H1 (cell line): ENCODE measurements around the gene CIZ1. TPM values are rescaled to one million over a fixed set of nuclear protein-coding genes. Genes with fewer than 3 reads are reported as not detected.

Experiments
- CTCF ChIA-PET: fragments of 300-600 bp; sonication (Branson Sonifier 250); formaldehyde crosslinking; loops from one replicate; lab custom pipeline; 2021; ENCODE audit not compliant: partially characterized antibody; lab: Charles Lee
- POLR2A ChIA-PET: fragments of 300-600 bp; sonication (Branson Sonifier 250); formaldehyde crosslinking; loops from one replicate; lab custom pipeline; 2021; ENCODE audit warnings: inconsistent platforms; ENCODE audit not compliant: partially characterized antibody; lab: Charles Lee
- DNase-seq, 2 experiments: peaks; one replicate each; pipeline versions ENCODE4 v3.0.0 to v3.0.0-alpha.2; 2010 to 2022; ENCODE audit warnings: low spot score in 2 of 2, low read depth in 1 of 2, mixed read lengths in 1 of 2
- FAIRE-seq: peaks from 2 replicates; lab custom pipeline; 2011; peaks lifted over from hg19 to GRCh38; lab: Jason Lieb, UNC
- H2AFZ ChIP-seq: 2 replicates; pipeline ENCODE4 v1.8.1; 2012; ENCODE audit warnings: low read length, inconsistent platforms
- H2AK5ac ChIP-seq: 2 replicates; pipeline ENCODE4 v1.6.1; 2013; ENCODE audit warnings: low read depth, low read length
- H2BK120ac ChIP-seq: replicated peaks from 2 replicates; pipeline ENCODE3; 2013; ENCODE audit warnings: low read depth, low read length, inconsistent platforms
- H2BK12ac ChIP-seq: 2 replicates; pipeline ENCODE4 v1.6.1; 2013; ENCODE audit warnings: low read depth, low read length
- H2BK15ac ChIP-seq: 2 replicates; pipeline ENCODE4 v1.6.1; 2013; ENCODE audit warnings: low read length
- H2BK20ac ChIP-seq: 2 replicates; pipeline ENCODE4 v1.6.1; 2013; ENCODE audit warnings: low read length
- H2BK5ac ChIP-seq: 2 replicates; pipeline ENCODE4 v1.6.1; 2013; ENCODE audit warnings: low read depth, low read length
- H3K14ac ChIP-seq: 2 replicates; pipeline ENCODE4 v1.6.1; 2013; ENCODE audit warnings: inconsistent platforms; ENCODE audit not compliant: insufficient read length
- H3K18ac ChIP-seq: 2 replicates; pipeline ENCODE4 v1.6.1; 2013; ENCODE audit warnings: low read length; ENCODE audit errors: extremely low read depth
- H3K23ac ChIP-seq: 2 replicates; pipeline ENCODE4 v1.6.1; 2013; ENCODE audit warnings: inconsistent platforms; ENCODE audit not compliant: insufficient read length
- H3K23me2 ChIP-seq: 2 replicates; pipeline ENCODE4 v1.6.1; 2013; ENCODE audit warnings: low read depth, low read length
- H3K27ac ChIP-seq: 2 replicates; pipeline ENCODE4 v1.6.1; 2011; ENCODE audit warnings: low read depth, low read length, inconsistent platforms
- H3K27me3 ChIP-seq, 4 experiments: replicated peaks in 1 of 4; 1 replicate in 1 of 4; 2 replicates in 3 of 4; pipeline versions ENCODE4 v1.6.1 to v1.8.1; 2011 to 2013; ENCODE audit warnings: low read length in 3 of 4, mild to moderate bottlenecking in 3 of 4, inconsistent platforms in 2 of 4, mixed read lengths in 2 of 4, moderate library complexity in 1 of 4; ENCODE audit not compliant: control insufficient read depth in 3 of 4, insufficient read depth in 3 of 4; ENCODE audit errors: extremely low read depth in 1 of 4
- H3K36me3 ChIP-seq, 4 experiments: 2 replicates each; pipeline versions ENCODE4 v1.6.1 to v1.8.1; 2011 to 2013; ENCODE audit warnings: mild to moderate bottlenecking in 4 of 4, low read length in 3 of 4, moderate library complexity in 2 of 4, control low read depth in 1 of 4, inconsistent platforms in 1 of 4; ENCODE audit not compliant: insufficient read depth in 4 of 4, control insufficient read depth in 2 of 4
- H3K4ac ChIP-seq: replicated peaks from 2 replicates; pipeline ENCODE3; 2013; ENCODE audit warnings: low read length, low read depth, mixed read lengths, inconsistent platforms; ENCODE audit not compliant: insufficient read length
- H3K4me1 ChIP-seq, 4 experiments: replicated peaks in 1 of 4; 1 replicate in 1 of 4; 2 replicates in 3 of 4; pipeline versions ENCODE4 v1.6.1 to v1.8.1; 2011 to 2013; ENCODE audit warnings: low read length in 3 of 4, inconsistent platforms in 2 of 4, mixed read lengths in 1 of 4; ENCODE audit not compliant: insufficient read depth in 4 of 4, control insufficient read depth in 3 of 4
- H3K4me2 ChIP-seq, 2 experiments: 2 replicates each; pipeline versions ENCODE4 v1.6.1 to v1.8.1; 2011 to 2013; ENCODE audit warnings: low read depth in 2 of 2, low read length in 2 of 2, control low read depth in 1 of 2, inconsistent platforms in 1 of 2, mild to moderate bottlenecking in 1 of 2; ENCODE audit not compliant: insufficient read depth in 1 of 2
- H3K4me3 ChIP-seq, 4 experiments: fragments of 200-600, 300-600 bp in 1 of 4; sonication (generic), shearing (Covaris generic), sonication (Bioruptor Twin) in 1 of 4; 2 replicates each; pipeline versions ENCODE4 v1.5.1 to v1.8.1; 2011 to 2016; ENCODE audit warnings: low read length in 4 of 4, low read depth in 3 of 4, control low read depth in 2 of 4, inconsistent platforms in 2 of 4, mild to moderate bottlenecking in 2 of 4, mixed read lengths in 1 of 4, moderate library complexity in 1 of 4; ENCODE audit not compliant: insufficient read depth in 2 of 4; ENCODE audit errors: extremely low read depth in 1 of 4
- H3K56ac ChIP-seq: replicated peaks from 2 replicates; pipeline ENCODE3; 2013; ENCODE audit warnings: low read depth, mild to moderate bottlenecking, mixed read lengths, low read length, inconsistent platforms; ENCODE audit not compliant: insufficient read length
- H3K79me1 ChIP-seq: 2 replicates; pipeline ENCODE4 v1.6.1; 2013; ENCODE audit warnings: low read depth, low read length, control low read depth
- H3K79me2 ChIP-seq, 2 experiments: 2 replicates each; pipeline versions ENCODE4 v1.6.1 to v1.8.1; 2012 to 2013; ENCODE audit warnings: low read length in 2 of 2, mild to moderate bottlenecking in 2 of 2, inconsistent platforms in 1 of 2; ENCODE audit not compliant: insufficient read depth in 2 of 2, control insufficient read depth in 1 of 2
- H3K9ac ChIP-seq, 4 experiments: replicated peaks in 1 of 4; 1 replicate in 1 of 4; 2 replicates in 3 of 4; pipeline versions ENCODE4 v1.6.1 to v1.8.1; 2011 to 2013; ENCODE audit warnings: low read depth in 3 of 4, low read length in 3 of 4, control low read depth in 2 of 4, mild to moderate bottlenecking in 2 of 4, moderate library complexity in 2 of 4, inconsistent platforms in 1 of 4; ENCODE audit errors: extremely low read depth in 1 of 4
- H3K9me3 ChIP-seq, 2 experiments: 2 replicates each; pipeline versions ENCODE4 v1.6.1 to v1.8.1; 2012 to 2013; ENCODE audit warnings: mild to moderate bottlenecking in 2 of 2, moderate library complexity in 2 of 2, control low read depth in 1 of 2, inconsistent platforms in 1 of 2, low read depth in 1 of 2, low read length in 1 of 2, mixed read lengths in 1 of 2; ENCODE audit not compliant: insufficient read depth in 2 of 2
- H4K20me1 ChIP-seq, 2 experiments: replicated peaks in 1 of 2; 2 replicates each; pipeline versions ENCODE3 to v1.8.1; 2011 to 2013; ENCODE audit warnings: inconsistent platforms in 2 of 2, low read length in 2 of 2, mild to moderate bottlenecking in 1 of 2; ENCODE audit not compliant: insufficient read depth in 2 of 2, control insufficient read depth in 1 of 2
- H4K5ac ChIP-seq: 2 replicates; pipeline ENCODE4 v1.6.1; 2013; ENCODE audit warnings: low read length, low read depth, mixed read lengths, inconsistent platforms; ENCODE audit not compliant: insufficient read length
- H4K8ac ChIP-seq: 2 replicates; pipeline ENCODE4 v1.8.0; 2013; ENCODE audit warnings: mild to moderate bottlenecking, moderate library complexity, low read length, inconsistent platforms; ENCODE audit not compliant: insufficient read depth; ENCODE audit errors: extremely low read depth
- H4K91ac ChIP-seq: replicated peaks from 2 replicates; pipeline ENCODE3; 2013; ENCODE audit warnings: low read length, mixed read lengths, inconsistent platforms; ENCODE audit not compliant: insufficient read length
- CEBPB ChIP-seq: IDR thresholded peaks from 2 replicates; pipeline ENCODE4 v1.6.1; 2012; ENCODE audit warnings: low read depth, low read length
- CHD1 ChIP-seq: IDR thresholded peaks from 2 replicates; pipeline ENCODE4 v1.6.1; 2012; ENCODE audit warnings: low read depth, low read length, improper control_type of control experiment
- HDAC6 ChIP-seq: IDR thresholded peaks from one replicate; pipeline ENCODE4 v1.7.1; 2012; ENCODE audit warnings: low read depth, mild to moderate bottlenecking, inconsistent platforms, low read length, moderate library complexity
- PHF8 ChIP-seq: fragments of 200-600 bp; sonication (generic); conservative IDR thresholded peaks from 2 replicates; pipeline ENCODE4 v1.7.1; 2012; ENCODE audit warnings: low read depth, mild to moderate bottlenecking, inconsistent platforms, low read length, moderate library complexity
- POLR2AphosphoS5 ChIP-seq: IDR thresholded peaks from 2 replicates; pipeline ENCODE4 v1.6.1; 2011; ENCODE audit warnings: low read depth, low read length
- RAD21 ChIP-seq, 2 experiments: IDR thresholded peaks in 1 of 2; conservative IDR thresholded peaks in 1 of 2; 2 replicates each; pipeline ENCODE4 v1.6.1; 2011; ENCODE audit warnings: low read depth in 2 of 2, low read length in 2 of 2, improper control_type of control experiment in 1 of 2, inconsistent platforms in 1 of 2, mild to moderate bottlenecking in 1 of 2, moderate library complexity in 1 of 2
- RBBP5 ChIP-seq: IDR thresholded peaks from 2 replicates; pipeline ENCODE4 v1.7.1; 2012; ENCODE audit warnings: low read depth, mild to moderate bottlenecking, inconsistent platforms, low read length, moderate library complexity, borderline replicate concordance
- SIN3A ChIP-seq, 2 experiments: IDR thresholded peaks in 1 of 2; conservative IDR thresholded peaks in 1 of 2; 2 replicates each; pipeline ENCODE4 v1.6.1; 2011 to 2012; ENCODE audit warnings: low read length in 2 of 2, improper control_type of control experiment in 1 of 2, low read depth in 1 of 2, mild to moderate bottlenecking in 1 of 2
- SIRT6 ChIP-seq: IDR thresholded peaks from one replicate; pipeline ENCODE4 v1.7.1; 2012; ENCODE audit warnings: low read length, inconsistent platforms
- SP2 ChIP-seq: IDR thresholded peaks from 2 replicates; pipeline ENCODE4 v1.6.1; 2012; ENCODE audit warnings: mild to moderate bottlenecking, low read length, inconsistent platforms
- SP4 ChIP-seq: IDR thresholded peaks from 2 replicates; pipeline ENCODE4 v1.6.1; 2012; ENCODE audit warnings: low read length, inconsistent platforms
- ZNF274 ChIP-seq: IDR thresholded peaks from 2 replicates; pipeline ENCODE4 v1.7.0; 2012; ENCODE audit warnings: low read length, borderline replicate concordance; ENCODE audit errors: extremely low read depth
- WGBS, 2 experiments: shearing (Covaris generic) in 1 of 2; methylation state at CpG; one replicate each; pipeline versions ENCODE4 v1.1.6 to v1.1.7; 2013 to 2015; ENCODE audit warnings: low lambda C conversion rate in 2 of 2, mixed read lengths in 2 of 2, inconsistent platforms in 1 of 2, low coverage in 1 of 2, missing lambda C conversion rate in 1 of 2; ENCODE audit not compliant: insufficient replicate concordance in 2 of 2, insufficient coverage in 1 of 2, insufficient read length in 1 of 2; ENCODE audit errors: extremely low coverage in 1 of 2, missing lambda C conversion rate in 1 of 2; 5-methylcytosine and 5-hydroxymethylcytosine counted together
- polyA plus RNA-seq, 7 experiments: library from polyadenylated mRNA; depleted of rRNA in 3 of 7; stranded (reverse) in 5 of 7; unstranded in 2 of 7; fragments of >200 nt in 5 of 7; fragments of 200-250 nt in 2 of 7; gene quantifications; 1 replicate in 5 of 7; 2 replicates in 1 of 7; 4 replicates in 1 of 7; pipeline versions ENCODE4 v1.2.1 to v1.2.3, GENCODE V29; 2011 to 2013; ENCODE audit warnings: missing spikeins in 2 of 7, mixed read lengths in 2 of 7
- total RNA-seq: library from RNA; stranded (reverse); fragmentation: NEBNext Ultra II Directional; extraction: Animal tissue kit (Norgen Biotek cat#: 25700); gene quantifications from 2 replicates; pipeline ENCODE4 v1.2.1, GENCODE V29; 2021

CIZ1 gene
- total and polyA plus RNA-seq, 2 of the 8 experiments (the other 6 are each of a cell fraction or from before 2014, with no cell fraction given): 66.0 to 107 TPM

DNA sequence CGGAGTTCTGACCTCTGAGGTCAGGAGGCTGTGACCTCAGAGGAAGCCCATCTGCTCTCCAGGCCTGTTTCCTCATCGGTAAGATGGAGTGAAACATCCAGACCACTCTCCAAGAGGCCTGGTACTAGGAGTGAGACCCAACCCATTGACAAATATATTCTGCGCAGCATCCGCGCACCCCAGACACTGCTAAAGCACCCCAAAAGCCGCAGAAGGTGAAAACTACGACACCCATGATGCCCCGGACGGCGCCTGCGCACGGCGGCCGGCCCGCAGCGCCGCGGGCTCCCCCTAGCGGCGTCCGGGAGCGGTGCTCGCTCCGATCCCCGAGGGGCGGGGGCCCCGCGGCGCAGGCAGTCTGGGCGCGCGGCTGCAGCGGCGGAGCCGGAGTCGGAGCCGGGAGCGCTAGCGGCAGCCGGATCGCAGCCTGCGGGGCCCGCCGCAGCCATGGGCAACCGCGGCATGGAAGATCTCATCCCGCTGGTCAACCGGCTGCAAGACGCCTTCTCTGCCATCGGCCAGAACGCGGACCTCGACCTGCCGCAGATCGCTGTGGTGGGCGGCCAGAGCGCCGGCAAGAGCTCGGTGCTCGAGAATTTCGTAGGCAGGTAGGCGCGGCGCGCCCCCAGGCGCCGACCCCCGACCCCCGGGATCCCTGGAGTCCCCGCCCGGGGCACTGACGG is 11.8 kb upstream of the CIZ1 start, which contains the start of gene DNM1:
Gene DNM1, plus strand, starts transcription at position 356 of the 683 bp plus-strand sequence. Its CDS starts 92 bp downstream, at position 448.
- Histone ChIP-seq H4K20me1 (peaks cover 0 to 2% of the 10 kb centered on the region in 2 experiments), H4K91ac (no peak within 1 kb of the TSS), H2AK5ac (no peak within 1 kb of the TSS), H2BK12ac (no peak within 1 kb of the TSS), H3K9ac (peak within 1 kb of the TSS; percentile 56 to 74 (median 64); a peak in 6 of 7 replicates), H3K9me3 (no peaks in the 10 kb centered on the region), H3K18ac (peak within 1 kb of the TSS; percentile 90), H3K4ac (no peak within 1 kb of the TSS), H4K5ac (peak within 1 kb of the TSS; percentile 46), H3K79me1 (no peaks in the 10 kb centered on the region; the same call in 1 of the 2 replicates), H3K56ac (no peak within 1 kb of the TSS), H2BK5ac (peak within 1 kb of the TSS; percentile 75; the same call in 1 of the 2 replicates), H3K4me1 (peaks cover 3 to 11% (median 9%) of the 10 kb centered on the region in 4 experiments; a peak in 6 of 7 replicates), H3K79me2 (peaks cover 0 to 3% of the 10 kb centered on the region in 2 experiments; a peak in 1 of 4 replicates), H3K27ac (no peak within 1 kb of the TSS; the same call in 1 of the 2 replicates), H3K4me3 (peak within 1 kb of the TSS; percentile 55 to 93 (median 74)), H2BK20ac (no peak within 1 kb of the TSS), H3K23me2 (peaks cover 6% of the 10 kb centered on the region; the same call in 1 of the 2 replicates), H2BK120ac (no peak within 1 kb of the TSS), H3K36me3 (no peaks in the 10 kb centered on the region), H3K14ac (no peak within 1 kb of the TSS), H3K4me2 (peak within 1 kb of the TSS; percentile 66 to 74), H2BK15ac (peak within 1 kb of the TSS; percentile 21; the same call in 1 of the 2 replicates), H2AFZ (peak within 1 kb of the TSS; percentile 8; the same call in 1 of the 2 replicates), H4K8ac (peak within 1 kb of the TSS; percentile 59), H3K27me3 (no peaks in the 10 kb centered on the region), H3K23ac (no peak within 1 kb of the TSS)
- WGBS, 2 experiments: 4% methylated on average over 42 of the region's 72 CpGs; no CpG with 5 or more reads in 1 of the 2 experiments
- ChIA-PET CTCF (interaction anchor here (0.6 to 1.6 kb wide), 7 partner anchors 13 to 78 kb away, joined by 3 read pairs; no protein-coding TSS in a partner anchor), POLR2A (interaction anchor here (1.0 to 2.2 kb wide), 8 partner anchors 11 to 100 kb away, joined by 3 to 7 read pairs (median 4); no protein-coding TSS in a partner anchor)
- DNase-seq: peak in 1 of 2 experiments; percentile 82
- FAIRE-seq: no peak
- TF ChIP-seq CHD1 (no peak), SIN3A (conservative IDR thresholded peaks at IDR 0.05 in 1 of 2, IDR thresholded peaks at IDR 0.05 in 1 of 2; ENCODE audit: low read depth in 1 of 2, low read length in 2 of 2) (peak in 1 of 2 experiments; percentile 52; a peak in 1 of 4 replicates), SIRT6 (no peak), RBBP5 (no peak), HDAC6 (no peak), POLR2AphosphoS5 (no peak), CEBPB (no peak), PHF8 (peak; percentile 64), RAD21 (IDR thresholded peaks at IDR 0.05 in 1 of 2, conservative IDR thresholded peaks at IDR 0.05 in 1 of 2; ENCODE audit: low read depth in 2 of 2, low read length in 2 of 2) (peak in 1 of 2 experiments; percentile 28; a peak in 1 of 4 replicates), SP4 (no peak), SP2 (no peak), ZNF274 (no peak)
